GM23338 (cell line): ENCODE results near the gene TNS3. TPM values are rescaled to one million over a fixed set of nuclear protein-coding genes. Genes with fewer than 3 reads are reported as not detected.

Experiments
- ATAC-seq: fragments of 200-7000 bp; cut with Tn5 transposase; 3 replicates; pipeline ENCODE4 v1.9.1; 2020
- DNase-seq: peaks from one replicate; pipeline ENCODE4 v3.0.0-alpha.2; 2015; ENCODE audit warnings: low spot score
- H2AFZ ChIP-seq: fragments of 200-600 bp; sonication (generic); 2 replicates; pipeline ENCODE4 v1.8.0; 2016; ENCODE audit warnings: antibody characterized with exemption, mild to moderate bottlenecking, moderate library complexity
- H3F3A ChIP-seq: fragments of 200-600 bp; sonication (generic); replicated peaks from 2 replicates; pipeline ENCODE4 v1.8.0; 2017; ENCODE audit warnings: antibody characterized with exemption, mixed run types, low read depth
- H3K27ac ChIP-seq: fragments of 200-600 bp; sonication (generic); 2 replicates; pipeline ENCODE4 v1.6.1; 2016; ENCODE audit warnings: low read depth
- H3K27me3 ChIP-seq: fragments of 200-600 bp; sonication (generic); 2 replicates; pipeline ENCODE4 v1.8.0; 2016; ENCODE audit warnings: mild to moderate bottlenecking, mixed run types, moderate library complexity; ENCODE audit not compliant: insufficient read depth
- H3K36me3 ChIP-seq: fragments of 200-600 bp; sonication (generic); 2 replicates; pipeline ENCODE4 v1.8.0; 2016; ENCODE audit warnings: mild to moderate bottlenecking; ENCODE audit not compliant: insufficient read depth
- H3K4me1 ChIP-seq: fragments of 200-600 bp; sonication (generic); 2 replicates; pipeline ENCODE4 v1.8.0; 2016; ENCODE audit warnings: mild to moderate bottlenecking, moderate library complexity; ENCODE audit not compliant: insufficient read depth
- H3K4me2 ChIP-seq: fragments of 200-600 bp; sonication (generic); 2 replicates; pipeline ENCODE4 v1.7.1; 2017; ENCODE audit warnings: mixed run types
- H3K4me3 ChIP-seq: fragments of 200-600 bp; sonication (generic); 2 replicates; pipeline ENCODE4 v1.6.1; 2016; ENCODE audit warnings: mixed run types
- H3K79me2 ChIP-seq: fragments of 200-600 bp; sonication (generic); replicated peaks from 2 replicates; pipeline ENCODE4 v1.8.0; 2017; ENCODE audit warnings: mild to moderate bottlenecking; ENCODE audit not compliant: insufficient read depth
- H3K9me2 ChIP-seq: fragments of 200-600 bp; sonication (generic); 2 replicates; pipeline ENCODE4 v1.8.0; 2017; ENCODE audit not compliant: insufficient read depth
- H4K20me1 ChIP-seq: fragments of 200-600 bp; sonication (generic); replicated peaks from 2 replicates; pipeline ENCODE4 v1.8.0; 2017; ENCODE audit warnings: mild to moderate bottlenecking; ENCODE audit not compliant: insufficient read depth
- H3K27ac Mint-ChIP-seq: 2 replicates; pipeline ENCODE4 v1.8.0; 2020; ENCODE audit warnings: inconsistent platforms, mild to moderate bottlenecking, moderate library complexity, mixed read lengths
- H3K27me3 Mint-ChIP-seq: 3 replicates; pipeline ENCODE4 v1.8.0; 2022; ENCODE audit warnings: low read depth, mild to moderate bottlenecking, moderate library complexity, mixed read lengths, inconsistent platforms; ENCODE audit not compliant: insufficient read depth, poor library complexity
- H3K36me3 Mint-ChIP-seq: 3 replicates; pipeline ENCODE4 v1.8.0; 2021; ENCODE audit warnings: low read depth, mild to moderate bottlenecking, inconsistent platforms, moderate library complexity, mixed read lengths
- H3K4me1 Mint-ChIP-seq: 3 replicates; pipeline ENCODE4 v1.8.0; 2020; ENCODE audit warnings: mild to moderate bottlenecking, inconsistent platforms, mixed read lengths
- H3K4me3 Mint-ChIP-seq: 3 replicates; pipeline ENCODE4 v1.8.0; 2021; ENCODE audit warnings: moderate library complexity, mild to moderate bottlenecking, inconsistent platforms, mixed read lengths
- H3K9me3 Mint-ChIP-seq: 3 replicates; pipeline ENCODE4 v1.8.0; 2020; ENCODE audit warnings: moderate library complexity, mild to moderate bottlenecking, inconsistent platforms, mixed read lengths
- CREB1 ChIP-seq: fragments of 250-450 bp; sonication (Bioruptor Pico); IDR thresholded peaks from 2 replicates; pipeline ENCODE4 v1.5.0; 2020; ENCODE audit warnings: low read depth, mild to moderate bottlenecking, moderate library complexity
- CTCF ChIP-seq, 2 experiments: fragments of 200-600 bp in 1 of 2; sonication (generic) in 1 of 2; conservative IDR thresholded peaks; 2 replicates each; pipeline versions ENCODE4 v1.5.1 to v1.6.1; 2016 to 2017; ENCODE audit warnings: antibody characterized with exemption in 2 of 2, low read depth in 2 of 2, mild to moderate bottlenecking in 2 of 2, moderate library complexity in 1 of 2
- ETS1 ChIP-seq: IDR thresholded peaks from 2 replicates; pipeline ENCODE4 v1.6.1; 2016; ENCODE audit warnings: antibody characterized with exemption
- EZH2 ChIP-seq: fragments of 200-600 bp; sonication (generic); IDR thresholded peaks from one replicate; pipeline ENCODE4 v1.8.0; 2017; ENCODE audit warnings: antibody characterized with exemption, mild to moderate bottlenecking, low read depth; ENCODE audit not compliant: unreplicated experiment
- EZH2phosphoT487 ChIP-seq: fragments of 200-600 bp; sonication (generic); IDR thresholded peaks from one replicate; pipeline ENCODE4 v1.8.1; 2018; ENCODE audit warnings: antibody characterized with exemption; ENCODE audit not compliant: unreplicated experiment
- JUNB ChIP-seq: IDR thresholded peaks from one replicate; pipeline ENCODE4 v1.6.1; 2016; ENCODE audit warnings: antibody characterized with exemption; ENCODE audit not compliant: unreplicated experiment
- NANOG ChIP-seq: IDR thresholded peaks from 2 replicates; pipeline ENCODE4 v1.6.1; 2016; ENCODE audit warnings: antibody characterized with exemption, borderline replicate concordance
- POLR2AphosphoS5 ChIP-seq: IDR thresholded peaks from 2 replicates; pipeline ENCODE4 v1.6.1; 2016; ENCODE audit warnings: antibody characterized with exemption, low read depth
- REST ChIP-seq: IDR thresholded peaks from one replicate; pipeline ENCODE4 v1.6.1; 2018; ENCODE audit warnings: antibody characterized with exemption; ENCODE audit not compliant: unreplicated experiment
- STAT1 ChIP-seq: IDR thresholded peaks from one replicate; pipeline ENCODE4 v1.6.1; 2016; ENCODE audit warnings: antibody characterized with exemption; ENCODE audit not compliant: unreplicated experiment
- ZNF114 ChIP-seq: fragments of 250-450 bp; sonication (Bioruptor Pico); IDR thresholded peaks from 2 replicates; pipeline ENCODE4 v1.5.0; 2020; ENCODE audit warnings: mild to moderate bottlenecking, moderate library complexity
- ZNF331 ChIP-seq: fragments of 250-450 bp; sonication (Bioruptor Pico); IDR thresholded peaks from 2 replicates; pipeline ENCODE4 v1.5.0; 2020; ENCODE audit warnings: low read depth, mild to moderate bottlenecking, moderate library complexity
- ZNF462 ChIP-seq: fragments of 250-450 bp; sonication (Bioruptor Pico); IDR thresholded peaks from 2 replicates; pipeline ENCODE4 v1.5.0; 2020; ENCODE audit warnings: mild to moderate bottlenecking, moderate library complexity
- polyA plus RNA-seq: library from polyadenylated mRNA; unstranded; fragments of >200 nt; fragmentation: Nextera tagmentation; extraction: Ambion mirVana; gene quantifications from 2 replicates; pipeline ENCODE4 v1.2.1, GENCODE V29; 2016
- total RNA-seq: library from RNA; depleted of rRNA; stranded (reverse); fragments of >200 nt; shearing (Covaris generic); gene quantifications from 2 replicates; pipeline ENCODE4 v1.2.3, GENCODE V29; 2014

Gene TNS3
- total and polyA plus RNA-seq, 2 experiments from 2014 or later: 6.2 to 28.7 TPM

- no peaks in the 10 kb centered on the region for H3K9me2 ChIP-seq
- H3K27me3 ChIP-seq: peaks cover 33% of the 10 kb centered on the region
- no peak overlapping the region for H3K4me2 ChIP-seq
- H2AFZ ChIP-seq: no peak overlapping the region
- Mint-ChIP-seq H3K36me3 (no peaks in the 10 kb centered on the region; the same call in 2 of the 3 replicates), H3K4me1 (peaks cover 50% of the 10 kb centered on the region), H3K4me3 (no peak overlapping the region), H3K27ac (no peak overlapping the region), H3K27me3 (peaks cover 53% of the 10 kb centered on the region), H3K9me3 (no peaks in the 10 kb centered on the region; the same call in 2 of the 3 replicates)
- H3F3A ChIP-seq: peaks cover 15% of the 10 kb centered on the region; the same call in 1 of the 2 replicates
- H3K27ac ChIP-seq: no peak overlapping the region
- ATAC-seq (no peak), DNase-seq (no peak)
- H3K36me3 ChIP-seq: no peaks in the 10 kb centered on the region
- peaks cover 26% of the 10 kb centered on the region for H3K79me2 ChIP-seq
- H4K20me1 ChIP-seq: peaks cover 56% of the 10 kb centered on the region
- H3K4me1 ChIP-seq: peaks cover 26% of the 10 kb centered on the region
- no peak for TF ChIP-seq ETS1
- no peak for TF ChIP-seq REST
- TF ChIP-seq STAT1: no peak
- TF ChIP-seq CTCF (conservative IDR thresholded peaks at IDR 0.05; ENCODE audit: low read depth in 2 of 2): no peak
- no peak for TF ChIP-seq ZNF331 (CRISPR knock-in tag)
- TF ChIP-seq EZH2phosphoT487: no peak
- no peak for TF ChIP-seq EZH2
- TF ChIP-seq ZNF114 (CRISPR knock-in tag): no peak
- no peak for TF ChIP-seq ZNF462 (CRISPR knock-in tag)
- no peak for TF ChIP-seq CREB1 (CRISPR knock-in tag)
- TF ChIP-seq NANOG: no peak
- TF ChIP-seq POLR2AphosphoS5: no peak
- no peak for TF ChIP-seq JUNB
- no peak overlapping the region for H3K4me3 ChIP-seq
These were observed 104.5 kb downstream of the TNS3 start for GRCh38 chr7:47477191-47478016.
